ENCODE measurements around the gene ZBED3. TPM values are rescaled to one million over a fixed set of nuclear protein-coding genes. Genes with fewer than 3 reads are reported as not detected.

The ZBED3 gene
- total and polyA plus RNA-seq, 9 of the 15 experiments (the other 6 are each of a cell fraction or from before 2014, with no cell fraction given) = 0.01 to 0.03 (median 0.01) TPM; not detected in 5

DNA sequence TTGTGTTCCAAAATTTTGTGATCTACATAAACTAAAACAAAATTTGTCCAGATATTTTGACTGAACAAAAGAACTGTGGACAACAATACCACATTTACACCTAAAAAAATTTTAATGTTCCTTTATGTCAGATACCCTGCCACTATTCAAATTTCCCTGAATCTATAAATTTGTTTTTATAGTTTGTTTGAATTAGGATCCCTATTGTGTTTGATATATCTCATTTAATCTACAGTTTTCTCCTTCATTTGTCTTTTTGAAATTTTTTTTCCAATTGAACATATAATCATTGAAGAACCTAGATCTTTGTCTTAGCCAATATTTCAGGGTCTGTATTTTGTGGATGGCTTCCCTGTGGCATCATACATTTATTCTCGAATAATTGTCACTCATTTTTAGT lies 51.1 kb downstream of the ZBED3 start:
- Histone ChIP-seq H3K9ac (ENCODE audit: insufficient read depth in 1 of 2, low read depth in 2 of 2, low read length in 2 of 2) (no peak overlapping the region), H3K9me3 (replicated peaks; ENCODE audit: control insufficient read depth, insufficient read depth, low read depth, low read length) (no peaks in the 10 kb centered on the region), H4K20me1 (replicated peaks; ENCODE audit: control insufficient read depth, insufficient read depth, low read length) (no peaks in the 10 kb centered on the region), H3K36me3 (ENCODE audit: control insufficient read depth, insufficient read depth, low read length) (peaks cover 54% of the 10 kb centered on the region), H3K9me1 (ENCODE audit: control insufficient read depth, insufficient read depth, low read length) (no peaks in the 10 kb centered on the region), H3K27me3 (ENCODE audit: control insufficient read depth in 2 of 2, insufficient read depth in 2 of 2, low read length in 2 of 2) (no peaks in the 10 kb centered on the region), H3K4me3 (no peak overlapping the region), H3K79me2 (ENCODE audit: control insufficient read depth, insufficient read depth, low read length) (peaks cover 8% of the 10 kb centered on the region), H3K27ac (ENCODE audit: extremely low read depth, low read depth, low read length) (no peak overlapping the region), H3K4me2 (ENCODE audit: insufficient read depth, low read length) (no peak overlapping the region), H2AFZ (ENCODE audit: low read depth, low read length) (no peak overlapping the region), H3K4me1 (replicated peaks in 1 of 2; ENCODE audit: control insufficient read depth in 2 of 2, insufficient read depth in 2 of 2, low read length in 2 of 2) (peaks cover 4 to 5% of the 10 kb centered on the region in 2 experiments; a peak in 2 of 5 replicates)
- TF ChIP-seq PHB2 (IDR thresholded peaks at IDR 0.05; ENCODE audit: low read depth) = no peak
- no peak for TF ChIP-seq CBX3 (IDR thresholded peaks at IDR 0.05; ENCODE audit: borderline replicate concordance in 1 of 2, low read length in 2 of 2)
- no peak for TF ChIP-seq SRSF1 (IDR thresholded peaks at IDR 0.05; ENCODE audit: low read depth, low read length)
- TF ChIP-seq GATA2 (CRISPR knock-in tag; IDR thresholded peaks at IDR 0.05) = no peak
- no peak for TF ChIP-seq ZNF3 (CRISPR knock-in tag; IDR thresholded peaks at IDR 0.05)
- no peak for TF ChIP-seq KLF1 (tag; IDR thresholded peaks at IDR 0.05)
- no peak for TF ChIP-seq ELF2 (CRISPR knock-in tag; IDR thresholded peaks at IDR 0.05)
- no peak for TF ChIP-seq ZNF780A (CRISPR knock-in tag; IDR thresholded peaks at IDR 0.05)
- TF ChIP-seq MTA1 (IDR thresholded peaks at IDR 0.05; ENCODE audit: borderline replicate concordance) = no peak
- no peak for TF ChIP-seq HDAC6 (IDR thresholded peaks at IDR 0.05; ENCODE audit: low read depth, low read length)
- TF ChIP-seq, protein P1, sequence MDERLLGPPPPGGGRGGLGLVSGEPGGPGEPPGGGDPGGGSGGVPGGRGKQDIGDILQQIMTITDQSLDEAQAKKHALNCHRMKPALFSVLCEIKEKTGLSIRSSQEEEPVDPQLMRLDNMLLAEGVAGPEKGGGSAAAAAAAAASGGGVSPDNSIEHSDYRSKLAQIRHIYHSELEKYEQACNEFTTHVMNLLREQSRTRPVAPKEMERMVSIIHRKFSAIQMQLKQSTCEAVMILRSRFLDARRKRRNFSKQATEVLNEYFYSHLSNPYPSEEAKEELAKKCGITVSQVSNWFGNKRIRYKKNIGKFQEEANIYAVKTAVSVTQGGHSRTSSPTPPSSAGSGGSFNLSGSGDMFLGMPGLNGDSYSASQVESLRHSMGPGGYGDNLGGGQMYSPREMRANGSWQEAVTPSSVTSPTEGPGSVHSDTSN (CRISPR knock-in tag; IDR thresholded peaks at IDR 0.05; ENCODE audit: low read depth) = no peak
- TF ChIP-seq, protein P1 (tag; conservative IDR thresholded peaks at IDR 0.05; ENCODE audit: low read depth) = no peak
- no peak for TF ChIP-seq XRCC5 (IDR thresholded peaks at IDR 0.05; ENCODE audit: low read depth, low read length)
- no peak for TF ChIP-seq CREBBP (IDR thresholded peaks at IDR 0.05; ENCODE audit: low read depth, low read length)
- ChIA-PET CTCF (ENCODE audit: low intra/inter-chr PET ratio) (no interaction called here), POLR2A (no interaction called here)
- FAIRE-seq (no peak), DNase-seq (ENCODE audit: extremely low read depth in 1 of 4, low spot score in 3 of 4) (no peak), ATAC-seq (no peak)
- WGBS (ENCODE audit: insufficient coverage, low coverage, missing lambda C conversion rate) = 43% methylated on average over 1 of the region's 1 CpG
- in situ Hi-C loops (cut with MboI) = no loop called here
- intact Hi-C loops (cut with micrococcal nuclease) = no loop called here
- BruUV-seq (replicated peaks) = no TSS peak

Measured in K562 (cell line).